ENCODE data around the gene MCHR1.

- no peak for TF ChIP-seq CTCF (IDR thresholded peaks at IDR 0.05; ENCODE audit: low read depth, low read length)
- no peak for TF ChIP-seq EZH2phosphoT487 (IDR thresholded peaks at IDR 0.05; ENCODE audit: low read depth)
Measured at GRCh38 chr22:40703736-40704135, 24.5 kb downstream of the MCHR1 start.

Data from OCI-LY3 (cell line).